ENCODE measurements around the gene SPATA1.

DNA sequence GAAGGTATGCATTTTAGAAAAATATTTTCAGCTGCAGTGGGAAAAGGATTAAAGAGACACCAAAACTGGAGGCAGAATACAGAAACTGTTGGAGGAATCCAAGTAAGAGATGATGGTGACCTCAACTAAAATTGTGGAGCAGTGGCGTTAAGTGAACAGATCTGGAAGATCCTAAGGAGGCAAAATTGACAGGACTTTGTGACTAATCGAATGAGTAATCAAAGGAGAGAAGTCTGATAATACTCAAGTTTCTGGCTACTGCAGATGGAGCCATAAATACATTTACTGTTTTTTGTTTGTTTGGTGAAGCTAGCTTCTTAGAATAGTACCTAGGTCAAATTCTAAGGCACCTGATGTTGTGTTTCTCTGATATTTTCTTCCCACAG is 65.0 kb downstream of the SPATA1 start:
- TF ChIP-seq ZNF256 (CRISPR knock-in tag; conservative IDR thresholded peaks at IDR 0.05) (no peak), BHLHE40 (IDR thresholded peaks at IDR 0.05; ENCODE audit: low read length) (no peak), SPEN (CRISPR knock-in tag; IDR thresholded peaks at IDR 0.05; ENCODE audit: low read depth) (no peak), SP1 (IDR thresholded peaks at IDR 0.05) (no peak), SP1 (CRISPR knock-in tag; IDR thresholded peaks at IDR 0.05) (no peak), ZSCAN30 (CRISPR knock-in tag; IDR thresholded peaks at IDR 0.05) (no peak), HDAC6 (IDR thresholded peaks at IDR 0.05; ENCODE audit: low read depth, low read length) (no peak)
- TF ChIP-seq, protein P1, sequence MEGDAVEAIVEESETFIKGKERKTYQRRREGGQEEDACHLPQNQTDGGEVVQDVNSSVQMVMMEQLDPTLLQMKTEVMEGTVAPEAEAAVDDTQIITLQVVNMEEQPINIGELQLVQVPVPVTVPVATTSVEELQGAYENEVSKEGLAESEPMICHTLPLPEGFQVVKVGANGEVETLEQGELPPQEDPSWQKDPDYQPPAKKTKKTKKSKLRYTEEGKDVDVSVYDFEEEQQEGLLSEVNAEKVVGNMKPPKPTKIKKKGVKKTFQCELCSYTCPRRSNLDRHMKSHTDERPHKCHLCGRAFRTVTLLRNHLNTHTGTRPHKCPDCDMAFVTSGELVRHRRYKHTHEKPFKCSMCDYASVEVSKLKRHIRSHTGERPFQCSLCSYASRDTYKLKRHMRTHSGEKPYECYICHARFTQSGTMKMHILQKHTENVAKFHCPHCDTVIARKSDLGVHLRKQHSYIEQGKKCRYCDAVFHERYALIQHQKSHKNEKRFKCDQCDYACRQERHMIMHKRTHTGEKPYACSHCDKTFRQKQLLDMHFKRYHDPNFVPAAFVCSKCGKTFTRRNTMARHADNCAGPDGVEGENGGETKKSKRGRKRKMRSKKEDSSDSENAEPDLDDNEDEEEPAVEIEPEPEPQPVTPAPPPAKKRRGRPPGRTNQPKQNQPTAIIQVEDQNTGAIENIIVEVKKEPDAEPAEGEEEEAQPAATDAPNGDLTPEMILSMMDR (CRISPR knock-in tag; IDR thresholded peaks at IDR 0.05), result no peak
